GM19452 (cell line): Measurements from ENCODE around the gene NEAT1.

ENCODE experiments used
- ATAC-seq: cut with Tn5 transposase; IDR thresholded peaks from one replicate; pipeline ENCODE4 v1.9.1; 2021; ENCODE audit not compliant: unreplicated experiment

The NEAT1 gene

DNA sequence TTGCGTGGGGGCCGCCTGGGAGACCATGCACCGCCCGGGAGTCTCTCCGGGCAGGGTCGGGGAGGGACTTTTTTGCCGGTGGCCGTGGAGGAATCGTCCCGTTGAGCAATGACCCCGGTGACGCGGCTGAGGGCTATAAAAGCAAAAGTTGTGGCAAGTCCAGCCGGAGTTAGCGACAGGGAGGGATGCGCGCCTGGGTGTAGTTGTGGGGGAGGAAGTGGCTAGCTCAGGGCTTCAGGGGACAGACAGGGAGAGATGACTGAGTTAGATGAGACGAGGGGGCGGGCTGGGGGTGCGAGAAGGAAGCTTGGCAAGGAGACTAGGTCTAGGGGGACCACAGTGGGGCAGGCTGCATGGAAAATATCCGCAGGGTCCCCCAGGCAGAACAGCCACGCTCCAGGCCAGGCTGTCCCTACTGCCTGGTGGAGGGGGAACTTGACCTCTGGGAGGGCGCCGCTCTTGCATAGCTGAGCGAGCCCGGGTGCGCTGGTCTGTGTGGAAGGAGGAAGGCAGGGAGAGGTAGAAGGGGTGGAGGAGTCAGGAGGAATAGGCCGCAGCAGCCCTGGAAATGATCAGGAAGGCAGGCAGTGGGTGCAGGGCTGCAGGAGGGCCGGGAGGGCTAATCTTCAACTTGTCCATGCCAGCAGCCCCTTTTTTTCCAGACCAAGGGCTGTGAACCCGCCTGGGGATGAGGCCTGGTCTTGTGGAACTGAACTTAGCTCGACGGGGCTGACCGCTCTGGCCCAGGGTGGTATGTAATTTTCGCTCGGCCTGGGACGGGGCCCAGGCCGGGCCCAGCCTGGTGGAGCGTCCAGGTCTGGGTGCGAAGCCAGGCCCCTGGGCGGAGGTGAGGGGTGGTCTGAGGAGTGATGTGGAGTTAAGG is at the start of gene NEAT1:
NEAT1 (plus strand) TSS at position 166 of the 883 bp plus-strand sequence.
- ATAC-seq = no peak

DNA sequence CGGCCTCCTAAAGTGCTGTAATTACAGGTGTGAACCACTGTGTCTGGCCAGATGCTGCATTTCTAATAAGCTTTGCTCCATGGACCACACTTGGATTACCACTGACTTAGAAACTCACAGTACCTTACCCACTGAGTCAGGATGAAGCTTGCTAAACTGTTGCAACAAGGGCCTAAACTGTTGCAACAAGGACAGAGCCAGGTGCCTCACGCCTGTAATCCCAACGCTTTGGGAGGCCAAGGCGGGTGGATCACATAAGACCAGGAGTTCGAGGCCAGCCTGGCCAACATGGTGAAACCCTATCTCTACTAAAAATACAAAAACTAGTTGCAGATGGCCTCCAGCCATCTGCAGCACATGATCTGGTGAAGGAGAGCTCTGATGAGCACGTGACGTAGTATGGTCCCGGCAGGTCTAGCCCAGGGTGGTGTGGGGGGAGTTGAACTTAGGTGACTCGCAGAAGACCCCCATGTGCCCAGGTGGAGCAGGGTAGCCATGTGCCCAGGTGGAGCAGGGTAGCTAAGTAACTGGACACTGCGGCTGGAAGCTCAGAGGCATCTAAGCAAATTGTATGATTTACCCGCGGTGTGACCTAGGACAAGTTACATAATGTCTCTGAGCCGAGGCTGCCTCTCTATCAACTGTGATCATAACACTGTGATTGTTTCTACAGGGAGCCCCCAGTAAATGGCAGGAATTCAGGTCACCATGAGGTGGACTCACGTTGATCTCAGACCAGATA is 48.6 kb upstream of the NEAT1 start:
- ATAC-seq = no peak

DNA sequence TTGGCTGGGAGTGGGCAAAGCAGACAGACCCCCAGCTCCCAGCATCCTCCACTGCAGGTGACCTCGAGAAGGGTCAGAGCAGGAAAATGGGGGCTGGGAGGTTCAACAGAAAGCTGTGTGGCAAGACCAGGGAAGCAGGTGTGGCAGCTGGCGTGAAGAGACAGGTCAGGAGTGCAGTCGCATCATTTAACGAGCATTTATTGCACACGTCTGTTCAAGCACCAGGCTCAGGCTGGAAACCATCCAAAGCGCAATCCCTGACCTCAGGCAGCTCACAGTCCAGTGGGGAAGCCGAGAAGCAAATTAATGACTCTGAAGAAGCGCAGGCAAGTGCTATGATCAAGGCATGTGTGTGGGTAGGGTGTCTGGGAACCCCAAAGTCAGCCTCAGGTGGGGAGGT is 47.6 kb upstream of the NEAT1 start:
- ATAC-seq = no peak

DNA sequence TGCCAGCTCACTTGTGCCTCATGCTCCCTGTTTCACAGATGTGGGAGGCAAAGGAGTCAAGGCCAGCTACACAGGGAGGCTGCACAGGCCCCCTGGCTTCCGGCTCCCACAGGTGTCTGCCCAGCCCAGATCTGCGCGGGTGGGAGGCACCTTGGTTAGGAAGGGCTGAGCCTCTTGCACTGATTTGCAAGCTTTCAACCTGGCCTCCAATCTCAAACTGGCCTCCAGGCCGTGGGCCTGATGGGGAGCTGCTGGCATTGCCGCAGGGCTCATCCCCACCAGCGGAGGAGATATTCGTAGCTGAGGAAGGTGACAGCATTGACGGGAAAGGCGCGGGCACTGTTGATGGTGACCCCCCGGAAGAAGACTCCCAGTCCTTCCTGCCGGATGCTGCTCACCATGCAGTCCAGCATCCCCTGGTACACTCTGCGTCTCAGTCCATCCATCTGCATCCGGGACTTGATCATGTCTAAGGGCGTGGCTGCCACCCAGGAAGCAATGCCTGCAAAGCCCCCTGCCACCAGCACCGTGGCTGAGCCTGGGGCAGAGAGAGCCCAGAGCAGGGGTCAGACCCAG is 46.4 kb upstream of the NEAT1 start:
- no peak for ATAC-seq

DNA sequence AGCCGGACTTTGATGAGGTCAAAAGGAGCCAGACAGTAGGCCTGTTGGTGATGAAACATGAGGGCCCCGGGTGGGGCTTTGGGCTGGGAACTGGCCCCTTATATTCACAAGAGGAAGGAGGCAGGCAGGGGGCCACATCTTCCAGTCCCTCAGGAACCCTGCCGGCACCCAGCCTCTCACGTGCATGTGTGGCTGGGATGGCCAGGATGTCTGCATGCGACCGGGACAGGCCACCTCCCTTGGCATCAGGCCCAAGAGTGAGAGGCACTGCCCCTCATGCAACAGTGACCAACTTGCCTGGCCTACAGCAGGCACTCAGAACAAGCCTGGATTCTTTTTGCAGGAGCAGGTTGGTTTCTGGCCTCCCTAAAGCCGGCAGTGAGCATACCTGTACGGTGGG is 45.6 kb upstream of the NEAT1 start:
- no peak for ATAC-seq

DNA sequence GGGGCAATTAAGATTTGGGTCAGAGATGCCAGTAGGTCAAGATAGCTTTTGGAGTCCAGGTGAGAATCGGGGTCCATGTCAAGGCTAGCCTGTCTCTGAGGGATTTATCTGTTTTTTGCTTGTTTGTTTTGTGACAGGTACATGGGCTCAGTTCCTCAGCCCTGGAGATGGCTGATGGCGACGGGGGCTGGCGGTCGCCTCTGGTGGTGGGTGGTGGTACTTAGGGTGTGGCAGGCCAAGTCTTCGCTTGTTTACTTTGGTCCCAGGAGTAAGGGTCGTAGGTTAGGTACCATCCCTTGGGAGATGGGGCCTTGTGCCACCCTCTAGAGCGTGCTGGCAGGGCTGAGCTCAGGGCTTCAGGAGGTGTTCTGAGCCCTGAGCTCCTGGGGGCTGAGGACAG is 44.8 kb upstream of the NEAT1 start:
- no peak for ATAC-seq

DNA sequence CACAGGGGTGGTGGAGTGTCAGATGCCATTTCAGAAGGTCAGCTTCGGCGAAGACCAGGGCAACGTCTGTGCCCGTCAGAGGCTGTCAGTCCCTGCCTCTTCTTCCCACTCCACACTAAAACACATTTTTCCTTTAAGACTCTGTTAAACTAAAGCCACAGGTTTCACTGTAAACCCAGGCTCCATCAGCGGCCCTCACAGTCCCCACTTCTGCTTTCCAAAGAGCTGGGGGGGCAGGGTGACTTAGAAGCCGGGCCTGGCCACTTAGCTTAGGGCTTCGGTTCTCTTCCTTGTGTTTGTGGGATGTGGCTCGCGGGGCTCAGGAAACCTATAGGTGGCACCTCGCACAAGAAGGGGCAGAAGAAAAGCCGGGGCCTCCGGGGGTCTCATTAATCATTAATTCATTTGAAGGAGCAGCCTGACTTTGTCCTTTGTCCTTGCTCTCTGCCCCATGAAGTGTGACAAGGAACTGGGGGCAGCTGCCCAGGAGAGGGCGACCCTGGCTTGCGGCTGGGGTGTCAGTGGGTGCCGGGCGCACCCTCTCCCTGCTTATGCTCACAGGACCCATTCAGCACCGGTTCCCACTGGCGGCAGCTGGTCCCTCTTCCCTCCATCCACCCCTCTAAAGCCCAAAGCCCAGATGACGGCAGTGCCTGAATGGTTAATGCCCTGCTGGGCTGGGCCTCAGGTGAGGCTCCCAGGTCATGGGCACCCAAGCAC is 44.2 kb upstream of the NEAT1 start:
- ATAC-seq = no peak

DNA sequence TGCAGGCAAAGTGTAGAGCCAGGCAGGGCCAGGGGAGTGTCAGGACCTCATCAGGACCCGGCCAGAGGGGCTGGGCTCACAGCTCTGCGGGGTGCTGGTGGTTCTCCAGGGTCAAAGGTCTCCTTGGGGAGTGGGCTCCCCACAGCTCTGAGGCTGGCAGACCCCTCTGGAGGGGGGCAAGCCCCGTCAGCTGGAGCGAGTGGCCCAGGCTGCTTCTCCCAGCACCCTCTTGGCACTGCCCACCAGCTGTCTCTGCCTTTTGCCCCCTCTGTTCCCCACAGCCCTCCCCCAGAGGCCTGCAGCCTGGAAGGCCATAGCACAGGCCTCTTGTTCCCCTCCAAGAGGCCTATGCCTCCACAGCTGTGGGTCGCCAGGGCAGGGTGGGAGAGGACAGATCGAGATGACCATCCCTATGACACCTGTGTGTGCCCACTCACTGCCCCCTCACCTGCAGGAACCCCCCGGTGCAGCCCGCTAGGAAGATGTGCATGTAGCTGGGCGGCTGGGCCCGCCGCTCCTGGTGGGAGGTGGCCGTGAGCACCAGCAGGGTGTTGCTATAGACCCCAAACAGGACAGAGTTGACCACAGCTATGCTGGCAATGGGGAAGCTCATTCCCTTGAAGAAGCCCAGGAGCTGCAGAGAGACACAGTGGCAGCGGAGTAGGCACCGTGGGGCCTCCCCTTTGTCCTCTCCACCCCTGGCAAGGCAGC is 43.5 kb upstream of the NEAT1 start:
- ATAC-seq = no peak

DNA sequence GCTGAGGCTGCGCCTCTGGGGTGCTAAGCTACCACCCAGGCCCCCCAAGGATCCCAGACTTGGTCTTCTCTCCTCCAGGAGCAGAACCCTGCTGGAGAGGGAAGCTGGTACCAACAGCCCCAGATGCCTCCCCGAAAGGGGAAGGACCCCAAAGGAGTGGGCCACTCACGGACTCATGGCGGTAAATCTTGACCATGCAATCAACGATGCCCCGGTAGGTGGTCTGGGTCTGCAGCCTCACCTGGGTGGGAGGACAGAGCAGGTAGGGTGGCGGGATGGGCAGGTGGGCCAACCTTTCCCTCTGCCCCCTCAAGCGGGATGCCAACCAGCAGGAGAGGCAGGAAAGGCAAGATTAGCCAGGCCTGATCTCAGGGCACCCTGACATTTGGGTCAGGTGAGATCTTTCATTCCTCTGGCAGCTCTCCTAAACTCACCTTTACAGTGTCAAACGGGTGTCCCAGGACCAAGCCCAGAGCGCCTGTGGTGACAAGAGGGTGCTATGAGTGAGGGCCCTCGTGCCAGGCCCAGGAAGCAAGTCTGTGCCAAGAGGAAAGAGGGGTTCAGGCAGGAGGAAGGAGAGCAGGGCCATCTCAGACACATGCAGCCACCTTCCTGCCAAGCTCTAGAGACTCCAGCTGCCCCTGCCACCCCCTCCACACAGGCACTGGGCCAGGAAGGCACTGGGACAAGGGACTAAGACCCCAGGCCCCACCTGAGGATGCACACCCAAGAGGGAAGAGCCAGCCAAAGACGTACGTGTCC is 42.7 kb upstream of the NEAT1 start:
- no peak for ATAC-seq

DNA sequence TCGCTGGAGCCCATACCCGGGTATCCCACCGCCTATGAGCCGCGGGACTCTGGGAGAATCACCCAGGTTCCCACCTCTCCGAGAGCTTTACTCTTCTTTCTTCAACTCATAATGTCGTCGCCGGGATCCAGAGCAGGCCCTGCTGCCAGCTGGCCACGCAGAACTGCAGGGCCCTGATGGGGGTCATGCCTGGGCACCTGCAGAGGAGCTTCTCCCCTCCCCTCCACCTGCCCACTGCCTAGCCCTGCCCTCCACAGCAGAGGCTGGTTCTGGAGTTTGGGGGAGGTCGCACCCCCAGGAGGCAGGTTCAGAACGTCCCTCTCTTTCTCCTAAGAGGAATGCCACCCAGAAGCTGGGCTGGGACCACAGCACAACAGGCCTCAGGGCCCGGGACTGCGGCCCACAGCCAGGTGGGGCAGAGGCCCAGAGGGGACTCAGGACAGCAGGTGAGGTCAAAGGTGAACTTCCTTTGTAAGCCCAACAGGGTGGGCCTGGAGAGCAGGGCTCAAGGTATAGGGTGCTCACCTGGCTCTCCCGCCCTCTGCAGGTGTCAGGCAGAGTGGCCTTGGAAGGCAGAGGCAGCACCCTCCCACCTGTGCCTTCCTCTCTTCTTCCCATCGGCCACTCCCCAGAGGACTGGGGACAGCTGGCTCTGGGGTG is 42.0 kb upstream of the NEAT1 start:
- no peak for ATAC-seq

DNA sequence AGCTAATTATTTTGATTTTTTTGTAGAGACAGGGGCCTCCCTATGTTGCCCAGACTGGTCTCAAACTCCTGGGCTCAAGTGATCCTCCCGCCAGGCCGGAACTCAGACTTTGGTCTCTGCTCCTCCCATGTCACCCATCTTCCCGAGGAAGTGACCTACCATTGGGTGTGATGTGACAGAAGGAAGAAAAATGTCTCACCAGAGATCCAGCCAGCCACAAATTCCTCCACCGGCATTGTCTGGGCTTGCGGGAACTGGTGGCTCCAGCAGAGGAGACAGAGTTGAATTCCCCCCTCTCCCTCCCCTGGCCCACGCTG is 40.9 kb upstream of the NEAT1 start:
- no peak for ATAC-seq

DNA sequence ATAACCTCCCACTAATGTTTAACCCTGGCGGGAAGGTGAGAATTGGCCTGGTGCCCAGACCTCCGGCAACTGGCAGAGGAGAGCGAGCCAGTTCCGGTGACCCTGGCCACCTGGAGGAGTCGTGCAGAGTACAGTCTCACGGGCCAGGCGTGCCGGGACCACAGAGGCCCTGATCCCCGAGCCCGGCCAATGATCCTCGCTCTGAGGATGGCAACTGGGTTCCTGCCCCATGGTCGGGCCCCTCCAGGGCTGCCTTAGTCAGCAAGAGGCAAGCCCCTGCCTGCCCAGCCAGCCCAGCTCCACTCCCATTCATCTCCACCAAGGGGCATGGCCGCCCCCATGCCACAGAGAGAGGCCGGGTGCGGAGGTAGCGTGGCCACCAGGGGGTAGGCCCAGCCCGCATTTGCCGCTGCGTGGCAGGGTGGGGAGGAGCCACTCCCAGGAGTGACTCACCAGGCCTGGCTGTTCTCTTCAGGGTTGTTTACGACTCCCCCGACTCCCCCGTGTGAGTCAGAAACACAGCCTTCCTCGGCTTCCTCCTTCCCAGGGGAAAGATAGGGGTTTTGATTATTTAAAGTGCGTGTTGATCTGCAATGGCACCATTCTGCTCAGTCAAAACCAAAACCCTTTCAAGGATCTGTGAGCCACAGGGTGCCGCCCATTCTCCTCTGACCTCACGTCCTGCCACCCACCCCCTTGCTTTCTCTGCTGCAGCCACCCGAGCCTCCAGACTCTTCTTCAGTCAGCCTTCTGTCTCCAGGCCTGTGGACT is 40.4 kb upstream of the NEAT1 start, which contains the start of gene SLC25A45:
SLC25A45 (minus strand) TSS at position 614 of the 771 bp plus-strand sequence. CDS start 695 bp downstream, outside the sequence.
- ATAC-seq = peak; percentile 63

DNA sequence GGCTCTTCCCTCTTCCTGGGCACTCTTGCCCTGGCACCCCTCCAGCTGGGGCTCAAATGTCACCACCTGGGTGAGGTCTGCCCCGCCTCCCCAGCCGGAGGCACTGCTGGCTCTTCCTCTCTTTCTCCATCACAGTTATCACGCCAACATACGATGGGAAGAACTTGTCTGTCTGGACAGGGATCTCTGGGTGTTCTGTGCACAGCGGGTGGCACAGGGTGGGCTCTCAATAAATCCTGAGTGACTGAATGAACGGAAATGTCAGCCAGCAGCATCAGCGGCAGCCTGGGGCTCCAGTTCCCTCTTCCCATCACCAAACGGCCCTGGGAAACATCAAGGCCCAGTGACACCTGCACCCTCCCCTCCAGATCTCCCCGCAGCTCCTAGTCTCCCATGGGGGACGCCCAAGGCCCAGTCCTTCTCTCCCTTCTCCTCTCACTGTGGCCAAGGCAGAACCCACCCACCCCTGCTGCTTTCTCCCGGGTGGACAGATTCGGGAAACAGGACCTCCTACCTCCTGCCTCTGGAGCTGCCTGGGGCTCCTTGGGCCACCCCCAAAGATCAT is 39.7 kb upstream of the NEAT1 start:
- no peak for ATAC-seq

DNA sequence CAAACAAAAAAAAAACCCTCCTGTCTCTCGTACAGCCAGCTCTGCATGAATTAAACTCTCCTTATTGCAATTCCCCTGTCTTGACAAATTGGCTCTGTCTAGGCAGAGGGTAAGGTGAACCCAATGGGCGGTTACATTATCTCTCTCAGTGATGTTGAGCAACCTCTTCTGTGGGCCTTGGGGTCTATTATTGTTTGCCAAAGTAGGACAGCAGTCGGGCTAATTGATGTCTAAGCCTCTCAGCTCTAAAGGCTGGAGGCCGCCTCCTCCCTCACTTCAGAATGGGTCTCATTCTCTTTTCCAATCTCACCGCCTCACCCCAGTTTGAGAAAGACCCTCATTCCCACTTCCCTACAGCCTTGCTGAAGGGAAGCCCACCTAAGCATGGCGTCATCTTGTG is 38.8 kb upstream of the NEAT1 start:
- no peak for ATAC-seq

DNA sequence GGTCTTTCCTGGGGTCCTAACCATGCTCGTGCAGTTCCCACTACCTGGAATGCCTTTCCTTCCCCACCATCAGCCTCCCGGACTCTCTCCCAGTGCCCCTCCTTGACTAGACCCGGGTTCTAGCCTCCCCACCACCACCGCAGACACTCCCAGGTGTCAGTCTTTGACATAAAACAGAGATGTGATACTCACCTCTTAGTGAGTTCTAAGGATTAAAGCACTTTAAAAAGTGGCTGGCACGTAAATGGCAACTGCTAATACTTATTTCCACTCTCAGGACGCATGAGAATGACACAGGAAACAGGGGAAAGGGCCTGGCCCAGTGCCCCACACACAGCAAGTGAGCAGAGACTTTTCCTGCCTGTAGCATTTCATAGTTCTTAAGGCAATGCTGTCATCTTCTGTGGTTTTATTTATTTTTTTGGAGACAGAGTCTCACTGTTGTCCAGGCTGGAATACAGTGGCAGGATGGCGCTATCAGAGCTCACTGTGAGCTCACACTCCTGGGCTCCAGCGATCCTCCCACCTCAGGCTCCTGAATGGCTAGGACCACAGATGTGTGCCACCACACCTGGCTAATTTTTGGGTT is 38.2 kb upstream of the NEAT1 start:
- ATAC-seq = no peak

DNA sequence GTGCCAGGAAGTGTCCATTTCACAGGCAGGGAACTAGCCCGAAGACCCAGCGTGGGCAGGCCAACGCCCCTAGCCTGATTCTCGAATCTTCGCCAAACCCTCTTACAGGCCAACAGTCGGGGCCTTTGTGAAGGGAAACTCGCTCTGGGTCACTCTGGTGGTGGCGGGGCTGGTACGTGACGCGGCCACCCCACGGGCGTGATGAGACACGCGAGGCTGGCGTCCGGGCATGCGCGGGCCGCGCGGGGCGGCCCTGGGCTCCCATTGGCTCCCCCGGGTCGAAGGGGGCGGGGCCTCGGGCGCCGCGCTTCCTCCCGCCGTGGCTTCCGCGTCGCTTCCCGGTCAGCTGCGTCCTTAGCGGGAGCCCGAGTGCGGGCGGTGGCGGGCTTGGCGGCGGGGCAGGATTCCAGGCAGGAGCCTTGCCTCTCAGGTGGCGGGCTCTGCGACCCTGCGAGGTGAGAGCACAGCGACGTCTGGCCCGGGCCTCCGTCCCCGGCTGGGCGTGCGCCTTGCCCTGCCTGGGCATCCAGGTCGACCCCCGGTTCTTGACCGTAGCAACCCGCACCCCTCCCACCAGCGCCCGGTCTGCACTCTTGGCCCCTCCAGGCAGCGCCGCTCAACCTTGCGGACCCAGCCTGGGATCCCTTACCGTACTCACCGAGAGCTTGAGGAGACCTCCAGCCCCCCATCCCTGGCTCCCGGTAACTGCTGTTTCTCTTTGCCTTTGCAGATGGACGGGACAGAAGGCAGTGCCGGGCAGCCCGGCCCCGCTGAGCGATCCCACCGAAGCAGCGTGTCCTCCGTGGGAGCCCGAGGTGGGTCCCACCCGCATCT is 36.1 kb upstream of the NEAT1 start, which contains the start of gene FRMD8:
FRMD8 (plus strand) TSS at position 331 of the 834 bp plus-strand sequence; CDS start at position 731, 400 bp downstream.
- no peak for ATAC-seq

DNA sequence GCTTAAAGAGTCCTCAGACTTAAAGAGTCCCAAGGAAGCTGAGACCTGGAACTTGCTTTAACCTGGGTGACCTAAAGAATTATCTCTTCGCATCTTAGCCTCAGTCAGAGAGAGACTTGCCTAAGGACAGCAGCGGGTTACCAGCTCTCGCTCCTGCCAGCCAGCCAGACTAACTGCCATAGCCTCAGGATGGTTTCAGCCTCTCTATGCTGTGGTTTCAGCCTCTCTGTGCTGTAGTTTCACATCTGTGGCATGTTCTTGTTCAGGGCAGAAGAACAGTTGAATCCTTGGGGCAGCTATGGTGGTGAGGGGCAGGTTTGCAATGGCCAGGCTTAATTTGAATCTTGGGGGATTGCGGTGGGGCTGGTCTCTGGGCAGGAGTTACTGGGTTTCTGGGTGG is 33.9 kb upstream of the NEAT1 start:
- ATAC-seq = no peak
